ENCODE measurements around the gene STPG3. TPM values are rescaled to one million over a fixed set of nuclear protein-coding genes. Genes with fewer than 3 reads are reported as not detected.

STPG3 gene
- total and polyA plus RNA-seq, 2 of the 13 experiments (the other 11 are each of a cell fraction or from before 2014, with no cell fraction given), result not detected

GRCh38 chr9:137222190-137223077 lies 28.7 kb upstream of the STPG3 start, which contains the start of gene RNF208 (continued):
- TF ChIP-seq KMT2B (CRISPR knock-in tag; IDR thresholded peaks at IDR 0.05) (no peak), PRDM10 (CRISPR knock-in tag; IDR thresholded peaks at IDR 0.05; ENCODE audit: low read depth) (no peak), PITX1 (CRISPR knock-in tag; IDR thresholded peaks at IDR 0.05) (no peak), CBX2 (IDR thresholded peaks at IDR 0.05; ENCODE audit: low read depth, low read length) (no peak), CBX2 (CRISPR knock-in tag; IDR thresholded peaks at IDR 0.05; ENCODE audit: low read depth) (no peak), HNRNPUL1 (IDR thresholded peaks at IDR 0.05; ENCODE audit: low read depth, low read length) (no peak), ZUFSP (CRISPR knock-in tag; IDR thresholded peaks at IDR 0.05; ENCODE audit: borderline replicate concordance) (no peak), ZNF710 (CRISPR knock-in tag; IDR thresholded peaks at IDR 0.05; ENCODE audit: borderline replicate concordance) (no peak), TSC22D2 (CRISPR knock-in tag; IDR thresholded peaks at IDR 0.05; ENCODE audit: borderline replicate concordance) (no peak; the same call in 1 of the 2 replicates), IKZF5 (CRISPR knock-in tag; IDR thresholded peaks at IDR 0.05) (0 out of 2 replicates have a peak, but pooled peaks have one; percentile 14), ZNF343 (CRISPR knock-in tag; IDR thresholded peaks at IDR 0.05) (no peak), NCOR1 (IDR thresholded peaks at IDR 0.05; ENCODE audit: borderline replicate concordance, low read length) (no peak), ZNF879 (CRISPR knock-in tag; IDR thresholded peaks at IDR 0.05) (no peak), SP2 (CRISPR knock-in tag; IDR thresholded peaks at IDR 0.05) (no peak), ZGPAT (CRISPR knock-in tag; IDR thresholded peaks at IDR 0.05) (peak; percentile 44; the same call in 1 of the 2 replicates), FOXA1 (IDR thresholded peaks at IDR 0.05) (no peak), FOXA1 (CRISPR knock-in tag; IDR thresholded peaks at IDR 0.05) (no peak), NCOA5 (CRISPR knock-in tag; IDR thresholded peaks at IDR 0.05) (no peak), SRSF9 (IDR thresholded peaks at IDR 0.05; ENCODE audit: borderline replicate concordance, insufficient read depth, low read depth, low read length, poor library complexity, severe bottlenecking) (no peak)

All from HepG2 (cell line).